T-helper 22 cell (primary cell): Measurements from ENCODE around the gene ERCC3.
"Not testable (repeated sequence)": the region's sequence is repeated elsewhere in the genome, so short reads cannot be mapped to it uniquely, and the experiment has no call there.

Experiments
- DNase-seq: peaks from one replicate; pipeline ENCODE4 v3.0.0-alpha.2; 2020; ENCODE audit warnings: low read depth

The ERCC3 gene

DNA sequence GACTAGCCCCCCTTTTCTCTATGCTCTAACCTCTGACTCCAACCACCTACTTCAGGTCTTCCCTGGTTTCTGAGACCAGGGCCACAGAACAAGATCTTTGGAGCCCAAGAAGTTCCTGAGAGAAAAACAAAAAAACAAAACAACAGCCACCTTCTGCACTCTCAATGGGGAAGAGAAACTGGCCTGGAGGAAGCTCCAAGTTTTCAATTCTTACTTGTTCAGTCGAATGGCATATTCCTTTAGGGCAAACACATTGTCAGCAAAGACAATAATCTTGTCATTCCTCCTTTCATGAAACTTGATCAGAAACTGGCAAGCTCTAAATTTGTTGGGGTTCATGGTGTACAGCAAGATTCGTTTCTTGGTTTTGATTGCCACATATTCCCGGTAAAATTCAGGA is 15.0 kb downstream of the ERCC3 start:
- no peak for DNase-seq

DNA sequence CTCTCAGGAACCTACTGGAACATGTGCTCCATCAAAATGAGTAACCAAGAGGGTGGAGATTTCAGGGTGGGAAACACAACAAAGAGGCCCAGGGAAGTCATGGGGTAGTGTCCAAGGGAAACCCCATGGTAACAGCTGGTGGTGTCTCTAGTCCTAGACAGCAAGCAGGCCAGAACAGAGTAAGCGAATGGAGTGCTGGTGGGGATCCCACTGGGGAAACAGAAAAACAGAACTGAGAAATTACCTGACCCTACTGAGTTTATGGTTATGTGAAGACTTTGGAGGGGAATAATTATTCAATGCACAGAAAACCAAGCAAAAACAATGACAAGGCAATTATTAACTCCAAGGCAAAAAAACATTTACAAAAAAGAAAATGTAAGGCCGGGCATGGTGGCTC is 16.9 kb downstream of the ERCC3 start:
- DNase-seq, result no peak

DNA sequence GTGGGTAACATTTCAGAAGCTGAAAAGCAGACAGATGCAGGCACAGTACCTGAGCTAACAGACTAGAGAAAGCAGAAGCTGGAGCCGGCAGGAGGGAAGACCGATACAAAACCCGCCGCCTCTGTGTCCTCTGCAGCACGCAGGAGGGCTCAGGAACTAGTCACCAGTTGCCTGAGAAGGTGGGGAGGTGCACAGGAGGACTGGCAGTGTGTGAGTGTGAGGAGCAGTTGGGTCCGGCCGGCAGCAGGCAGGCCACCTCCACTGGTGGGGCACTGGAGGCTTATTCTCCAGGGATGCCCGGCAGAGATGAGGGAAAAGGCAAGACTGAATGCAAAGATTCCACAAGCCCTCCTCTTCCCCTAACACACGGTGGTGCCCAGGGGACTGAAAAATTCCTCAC is 18.2 kb downstream of the ERCC3 start:
- no peak for DNase-seq

DNA sequence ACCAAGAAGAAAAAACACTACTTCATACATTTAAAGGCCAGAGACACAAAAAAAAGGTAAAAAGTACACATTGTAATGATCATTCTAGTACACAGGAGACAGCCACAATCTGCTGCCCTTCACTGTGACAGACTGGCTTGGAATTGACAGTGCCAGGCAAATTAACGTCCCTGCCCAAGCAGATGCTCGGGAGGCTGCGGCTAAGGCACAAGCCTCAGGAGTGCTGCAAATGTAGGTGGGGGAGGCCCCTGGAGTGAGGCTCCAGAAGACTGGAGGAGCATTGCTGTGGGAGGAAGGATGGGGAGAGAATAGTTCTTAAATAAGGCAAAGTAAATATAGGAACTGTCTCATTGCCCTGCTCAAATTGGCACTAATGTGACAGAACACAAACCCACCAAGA is 18.6 kb downstream of the ERCC3 start:
- no peak for DNase-seq

DNA sequence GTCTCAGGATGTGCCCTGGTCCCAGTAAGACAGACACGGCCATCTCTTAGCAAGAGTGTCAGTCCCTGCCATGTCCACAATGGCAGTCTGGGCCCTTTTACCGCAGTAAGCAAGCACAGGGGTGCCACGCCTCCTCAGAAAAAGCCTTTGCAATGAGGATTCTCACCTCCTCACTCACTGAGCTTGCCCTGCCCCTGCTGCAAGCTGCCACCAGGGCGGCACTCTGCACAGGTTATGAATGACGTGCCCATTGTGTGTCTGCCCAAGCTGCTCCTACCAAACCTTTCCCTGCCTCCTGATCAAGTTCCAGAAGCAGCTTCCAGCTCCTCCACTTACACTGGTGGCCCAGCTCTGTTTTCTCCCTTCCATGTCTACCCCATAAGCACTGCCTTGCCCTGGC is 23.3 kb downstream of the ERCC3 start:
- no peak for DNase-seq

DNA sequence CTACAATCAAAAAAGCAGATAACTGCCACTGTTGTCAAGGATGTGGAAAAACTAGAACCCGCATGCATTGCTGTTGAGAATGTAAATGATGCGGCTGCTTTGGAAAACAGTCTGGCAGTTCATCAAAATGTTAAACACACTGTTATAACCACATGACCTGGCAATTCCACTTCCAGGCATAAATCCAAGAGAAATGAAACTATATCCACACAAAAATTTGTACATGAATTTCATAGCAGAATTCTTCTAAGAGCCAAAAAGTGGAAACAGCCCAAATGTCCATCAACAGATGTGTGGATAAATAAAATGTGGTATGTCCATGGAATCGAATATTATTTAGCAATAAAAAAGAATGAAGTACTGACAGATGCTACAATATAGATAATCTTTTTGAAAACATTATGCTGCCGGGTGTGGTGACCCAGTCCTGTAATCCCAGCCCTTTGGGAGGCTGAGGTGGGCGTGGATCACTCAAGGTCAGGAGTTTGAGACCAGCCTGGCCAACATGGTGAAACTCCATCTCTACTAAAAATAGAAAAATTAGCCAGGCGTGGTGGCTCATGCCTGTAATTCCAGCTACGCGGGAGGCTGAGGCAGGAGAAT is 32.0 kb downstream of the ERCC3 start:
- no peak for DNase-seq

DNA sequence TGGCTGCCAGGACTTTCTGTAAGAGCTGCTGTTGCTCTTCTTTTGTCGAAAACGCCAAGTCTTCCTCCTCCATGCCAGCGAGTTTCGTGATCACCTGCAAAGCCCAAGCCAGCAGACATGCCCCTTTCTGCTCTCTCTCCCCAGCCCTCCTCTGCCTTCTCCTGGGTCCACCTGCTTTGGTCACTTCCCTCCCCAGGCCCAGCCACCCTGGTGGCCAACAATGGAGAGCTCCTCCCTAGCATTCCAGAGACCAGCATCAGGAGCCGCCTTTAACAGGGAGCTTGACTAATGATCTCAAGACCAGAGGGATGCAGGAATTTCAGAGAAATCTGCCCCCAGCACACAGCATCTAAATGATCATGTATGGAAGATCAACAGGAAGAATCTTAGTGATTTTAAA is 34.6 kb downstream of the ERCC3 start:
- no peak for DNase-seq

DNA sequence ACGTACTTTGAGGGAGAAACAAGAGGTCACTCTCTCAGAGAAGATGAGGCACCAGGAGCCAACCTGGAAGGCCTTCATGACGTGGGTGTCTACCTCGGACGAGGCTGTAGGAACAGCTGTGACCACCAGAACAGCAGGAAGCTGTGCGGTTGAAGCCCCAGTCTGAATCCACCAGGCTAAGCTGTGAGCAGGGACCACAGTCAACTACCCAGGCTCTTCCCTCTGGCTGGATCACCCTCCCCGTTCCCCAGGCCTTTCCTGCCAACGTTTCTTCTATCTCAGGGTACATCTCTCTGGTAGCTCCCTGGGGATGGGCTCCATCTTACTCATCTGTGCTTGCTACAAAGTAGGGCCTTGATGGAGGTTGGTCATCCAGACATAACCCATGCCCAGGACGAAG is 37.1 kb downstream of the ERCC3 start:
- DNase-seq, result no peak

DNA sequence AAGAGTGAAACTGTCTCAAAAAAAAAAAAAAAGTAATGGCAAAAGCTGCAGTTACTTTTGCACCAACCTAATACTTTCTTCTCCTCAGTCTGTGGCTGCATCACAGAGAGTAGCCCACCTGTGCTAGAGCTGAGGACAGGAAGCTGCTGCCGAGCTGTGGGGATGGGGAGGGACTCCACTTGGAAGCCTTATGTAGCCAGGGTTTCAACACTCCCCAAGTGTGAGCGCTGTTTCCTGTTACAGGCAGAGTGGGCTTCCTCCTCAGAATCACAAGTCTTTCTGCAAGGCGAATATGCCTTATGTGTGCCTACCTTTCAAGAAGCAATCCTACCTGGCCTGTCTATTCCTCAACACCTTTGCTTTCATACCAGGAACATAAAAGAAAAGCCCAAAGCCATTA is 37.6 kb downstream of the ERCC3 start:
- DNase-seq, result no peak

DNA sequence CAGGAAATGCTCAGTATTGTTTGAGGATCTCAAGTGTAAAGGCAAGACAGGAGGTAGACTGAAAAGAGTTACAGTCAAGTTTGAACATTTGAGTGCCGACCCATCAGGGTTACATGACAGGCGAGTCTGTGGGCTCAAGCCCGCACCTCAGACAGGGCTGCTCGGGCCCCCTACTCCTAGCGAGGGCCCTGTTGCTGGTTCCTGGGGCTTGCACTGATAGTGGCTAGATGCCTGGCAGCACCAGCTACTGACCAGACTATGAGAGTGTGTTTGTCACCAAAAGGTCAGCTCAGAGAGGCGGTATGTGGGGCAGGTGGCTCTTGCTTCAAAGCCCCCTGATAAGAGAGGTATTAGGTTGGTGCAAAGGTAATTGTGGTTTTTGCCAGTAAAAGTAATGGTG is 38.2 kb downstream of the ERCC3 start:
- no peak for DNase-seq

DNA sequence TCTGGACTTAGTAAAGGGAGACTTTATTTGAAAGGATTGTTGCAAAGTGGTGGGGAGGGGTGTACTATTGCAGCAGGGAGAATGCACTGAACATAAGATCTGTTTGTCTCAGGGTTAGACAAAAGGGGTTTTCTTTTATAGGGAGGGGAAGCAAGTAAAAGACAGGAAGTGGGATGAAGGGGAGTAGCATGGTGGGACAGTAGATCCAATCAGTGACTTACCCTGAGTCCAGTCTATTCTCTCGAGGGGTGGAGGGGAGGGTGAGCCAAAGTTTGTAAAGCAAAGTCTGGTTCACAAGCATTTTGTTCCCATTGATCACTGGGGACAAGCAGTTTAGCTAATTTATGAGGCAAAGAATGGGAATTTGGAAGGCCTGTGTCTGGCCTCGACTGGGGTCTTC is 38.8 kb downstream of the ERCC3 start:
- DNase-seq, result no peak

DNA sequence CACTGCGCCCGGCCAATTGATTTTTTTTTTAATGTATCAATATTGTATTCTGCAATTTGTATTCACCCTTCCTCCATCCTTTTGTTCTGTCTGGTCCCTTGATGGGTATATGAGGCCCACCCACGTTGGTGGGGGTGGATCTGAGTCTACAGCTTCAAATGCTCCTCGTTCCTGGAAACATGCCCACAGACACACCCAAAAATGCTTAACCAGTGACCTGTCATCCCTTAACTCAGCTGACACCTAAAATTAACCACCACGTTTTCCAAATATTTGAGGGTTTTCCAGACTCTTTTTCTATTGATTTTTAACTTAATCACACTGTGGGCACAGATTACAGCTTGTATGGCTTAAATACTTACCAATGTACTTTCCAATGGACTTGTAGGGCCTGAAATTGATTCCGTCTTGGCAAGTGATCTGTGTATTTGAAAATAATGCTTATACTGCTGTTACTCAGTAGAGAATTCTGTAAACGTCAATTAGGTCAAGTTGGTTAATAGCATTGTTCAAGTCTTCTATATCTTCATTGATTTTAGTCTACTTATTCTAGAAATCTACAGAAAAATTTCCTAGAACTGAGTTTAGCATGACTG is 39.5 kb downstream of the ERCC3 start:
- no peak for DNase-seq

DNA sequence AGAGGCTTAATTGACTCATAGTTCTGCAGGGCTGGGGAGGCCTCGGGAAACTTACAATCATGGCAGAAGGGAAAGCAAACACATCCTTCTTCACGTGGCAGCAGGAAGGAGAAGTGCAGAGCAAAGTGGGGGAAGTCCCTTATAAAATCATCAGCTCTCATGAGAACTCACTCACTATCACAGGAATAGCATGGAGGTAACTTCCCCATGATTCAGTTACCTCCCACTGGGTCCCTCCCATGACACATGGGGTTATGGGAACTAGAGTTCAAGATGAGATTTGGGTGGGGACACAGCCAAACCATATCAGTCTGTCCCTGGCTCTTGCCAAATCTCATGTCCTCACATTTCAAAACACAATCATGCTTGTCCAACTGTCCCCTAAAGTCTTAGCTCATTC is 52.8 kb downstream of the ERCC3 start:
- DNase-seq, result not testable (repeated sequence)

DNA sequence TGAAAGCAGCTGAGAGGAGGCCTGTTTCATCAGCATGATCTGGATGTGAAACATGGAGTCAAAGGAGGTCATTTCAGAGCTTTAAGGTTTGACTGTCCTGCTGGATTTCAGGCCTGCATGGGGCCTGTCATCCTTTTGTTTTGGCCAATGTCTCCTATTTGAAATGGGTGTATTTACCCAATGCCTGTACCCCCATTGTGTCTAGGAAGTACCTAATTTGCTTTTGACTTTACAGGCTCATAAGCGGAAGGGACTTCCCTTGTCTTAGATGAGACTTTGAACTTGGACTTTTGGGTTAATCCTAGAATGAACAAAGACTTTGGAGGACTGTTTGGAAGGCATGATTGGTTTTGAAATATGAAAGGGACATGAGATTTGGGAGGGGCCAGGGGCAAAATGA is 54.5 kb downstream of the ERCC3 start:
- DNase-seq, result no peak

DNA sequence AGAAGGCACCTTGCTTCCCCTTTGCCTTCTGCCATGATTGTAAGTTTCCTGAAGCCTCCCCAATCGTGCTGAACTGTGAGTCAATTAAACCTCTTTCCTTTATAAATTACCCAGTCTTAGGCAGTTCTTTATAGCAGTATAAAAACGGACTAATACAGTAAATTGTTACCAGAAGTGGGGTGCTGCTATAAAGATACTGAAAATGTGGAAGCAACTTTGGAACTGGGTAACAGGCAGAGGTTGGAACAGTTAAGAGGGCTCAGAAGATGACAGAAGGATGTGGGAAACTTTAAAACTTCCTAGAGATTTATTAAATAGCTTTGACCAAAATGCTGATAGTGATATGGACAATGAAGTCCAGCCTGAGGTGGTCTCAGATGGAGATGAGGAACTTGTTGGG is 56.2 kb downstream of the ERCC3 start:
- not testable (repeated sequence) for DNase-seq

DNA sequence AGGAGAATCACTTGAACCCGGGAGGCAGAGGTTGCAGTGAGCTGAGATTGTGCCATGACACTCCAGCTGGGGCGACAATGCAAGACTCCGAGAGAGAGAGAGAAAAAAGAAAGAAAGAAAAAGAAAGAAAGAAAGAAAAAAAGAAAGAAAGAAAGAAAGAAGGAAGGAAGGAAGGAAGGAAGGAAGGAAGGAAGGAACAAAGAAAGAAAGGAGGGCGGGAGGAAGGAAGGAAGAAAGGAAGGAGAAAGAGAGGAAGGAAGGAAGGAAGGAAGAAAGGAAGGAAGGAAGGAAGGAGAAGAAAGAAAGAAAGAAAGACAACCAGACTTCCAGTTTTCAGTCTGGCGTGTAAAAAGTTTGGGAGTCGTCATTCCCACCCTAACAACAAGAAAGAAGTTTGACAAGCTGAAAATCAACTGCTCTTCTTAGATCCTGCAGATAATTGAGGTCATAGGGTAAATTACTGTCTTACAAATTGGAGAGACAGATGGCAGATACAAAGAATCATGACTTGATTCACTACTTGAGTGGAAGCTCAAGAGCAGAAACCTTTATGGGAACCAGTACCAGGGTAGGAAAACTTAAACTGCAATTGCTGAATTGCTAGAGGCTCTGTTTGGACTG is 58.8 kb downstream of the ERCC3 start:
- DNase-seq, result no peak

DNA sequence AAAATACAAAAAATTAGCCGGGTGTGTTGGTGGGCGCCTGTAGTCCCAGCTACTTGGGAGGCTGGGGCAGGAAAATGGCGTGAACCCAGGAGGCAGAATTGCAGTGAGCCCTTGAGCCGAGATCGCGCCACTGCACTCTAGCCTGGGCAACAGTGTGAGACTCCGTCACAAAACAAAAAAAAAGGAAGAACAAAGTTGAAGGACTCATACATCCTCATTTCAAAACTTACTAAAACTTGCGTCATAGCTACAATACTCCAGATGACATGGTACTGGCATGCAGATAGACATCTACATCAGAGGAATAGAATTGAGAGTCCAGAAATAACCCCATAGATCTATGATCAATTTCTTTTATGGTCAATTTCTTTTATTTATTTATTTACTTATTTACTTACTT is 60.2 kb downstream of the ERCC3 start:
- DNase-seq, result no peak

DNA sequence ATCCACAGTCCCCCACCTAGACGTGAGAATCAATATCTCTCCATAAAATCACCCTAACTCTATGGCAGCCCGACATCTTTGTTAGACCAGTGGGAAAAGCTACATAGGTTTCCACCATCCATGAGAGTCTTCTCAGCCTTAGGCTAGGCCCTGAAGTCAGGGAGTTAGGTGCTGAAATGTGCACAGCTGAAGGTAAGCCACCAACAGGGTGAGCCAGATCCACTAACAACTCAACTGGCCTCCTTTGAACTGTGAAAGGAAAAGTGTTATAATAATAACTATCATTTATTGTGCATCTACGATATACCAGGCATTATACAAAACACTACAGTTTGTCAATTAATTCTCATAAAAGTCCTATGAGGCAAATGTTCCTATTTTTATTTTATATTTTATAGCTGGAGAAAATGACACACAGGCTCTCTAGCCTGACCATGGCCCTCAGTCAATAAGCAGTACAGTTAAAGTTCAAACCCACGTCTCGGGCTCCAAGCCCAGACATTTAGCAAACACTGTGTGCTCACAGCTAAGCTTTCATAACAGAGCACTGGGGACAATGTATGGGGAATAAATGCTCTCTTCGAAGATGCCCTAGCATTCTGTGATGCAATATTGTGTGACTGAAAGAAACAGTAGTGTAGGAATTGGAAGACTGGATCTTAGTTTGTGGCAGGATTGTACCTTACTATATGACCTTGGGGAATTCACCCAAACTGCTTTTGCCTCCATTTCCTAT is 62.6 kb downstream of the ERCC3 start:
- DNase-seq, result no peak

DNA sequence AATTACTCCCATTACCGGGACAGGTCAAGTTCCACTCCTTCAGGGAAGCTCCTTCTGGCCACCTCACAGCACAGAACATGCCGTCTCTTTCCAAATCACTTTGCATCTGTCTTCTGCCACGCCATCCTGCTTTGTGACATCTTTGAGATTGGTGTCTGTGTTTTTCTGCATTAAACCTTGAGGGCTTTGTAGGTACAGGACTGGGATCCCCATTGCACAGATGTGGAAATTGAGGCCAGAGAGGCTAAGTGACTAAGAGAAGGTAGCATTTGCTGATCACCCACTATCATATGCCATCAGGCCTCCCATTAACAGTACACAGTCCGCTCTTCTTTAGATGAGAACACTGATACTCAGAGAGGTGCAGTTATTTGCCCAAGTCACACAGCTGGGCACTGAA is 64.4 kb downstream of the ERCC3 start:
- DNase-seq, result no peak

DNA sequence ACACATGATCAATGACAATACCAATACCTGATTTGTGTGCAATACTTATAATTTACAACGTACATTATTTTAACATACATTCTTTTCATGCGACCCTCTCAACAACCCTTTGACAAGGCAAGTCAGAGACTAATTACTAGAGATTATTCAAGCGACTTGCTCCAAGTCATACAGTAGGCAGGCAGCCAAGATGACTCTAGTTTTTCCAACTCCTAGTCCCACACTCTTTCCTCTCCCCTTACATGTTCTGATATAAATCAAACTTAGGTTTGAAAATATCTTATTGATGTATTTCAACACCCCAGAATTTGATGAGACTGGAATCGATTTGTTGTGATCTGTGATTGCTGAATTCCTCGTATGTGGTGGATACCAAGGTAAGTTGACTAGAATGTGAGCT is 65.8 kb downstream of the ERCC3 start:
- DNase-seq, result no peak

DNA sequence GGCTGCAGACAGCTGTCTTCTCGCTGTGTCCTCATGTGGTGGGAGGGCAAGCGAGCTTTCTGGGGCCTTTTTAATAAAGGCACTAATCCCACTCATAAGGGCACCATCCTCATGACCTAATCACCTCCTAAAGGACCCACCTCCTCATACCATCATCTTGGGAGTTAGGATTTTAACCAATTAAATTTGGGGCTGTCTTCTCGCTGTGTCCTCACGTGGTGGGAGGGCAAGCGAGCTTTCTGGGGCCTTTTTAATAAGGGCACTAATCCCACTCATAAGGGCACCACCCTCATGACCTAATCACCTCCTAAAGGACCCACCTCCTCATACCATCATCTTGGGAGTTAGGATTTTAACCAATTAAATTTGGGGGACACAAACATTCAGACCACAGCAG is 66.7 kb downstream of the ERCC3 start:
- DNase-seq, result not testable (repeated sequence)

DNA sequence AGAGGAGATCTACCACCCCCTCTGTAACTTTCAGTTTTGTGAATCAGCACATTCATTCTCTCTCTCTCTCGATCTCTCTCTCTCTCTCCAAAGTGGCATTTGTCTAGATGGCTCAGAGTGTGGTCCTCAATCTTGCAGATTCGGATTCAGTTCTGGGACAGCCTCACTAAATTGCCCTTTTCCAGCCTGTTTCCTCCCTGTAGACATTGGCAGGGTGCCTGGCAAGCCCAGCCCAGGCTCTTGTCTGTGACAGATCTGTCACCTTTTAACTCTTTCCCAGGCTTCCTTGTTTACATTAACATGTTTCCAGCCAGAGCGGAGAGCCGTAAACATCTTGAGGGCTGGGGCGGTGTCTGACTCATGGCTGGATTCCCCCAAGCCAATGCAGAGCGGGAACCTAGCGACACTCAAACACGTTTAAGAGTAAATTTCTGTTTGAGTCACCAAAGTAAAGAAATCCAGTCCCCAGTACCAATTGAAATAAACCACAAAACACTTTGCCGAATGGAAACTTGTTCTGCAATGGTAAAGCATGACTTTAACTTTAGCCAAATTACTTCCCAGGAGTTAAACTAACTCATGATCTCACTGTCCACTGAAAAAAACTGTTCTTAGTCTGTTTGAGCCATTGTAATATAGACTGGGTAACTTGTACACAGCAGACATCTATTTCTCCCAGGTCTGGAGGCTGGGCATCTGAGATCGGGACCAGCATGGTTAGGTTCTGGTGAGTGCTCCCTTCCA is 67.3 kb downstream of the ERCC3 start:
- DNase-seq, result no peak

DNA sequence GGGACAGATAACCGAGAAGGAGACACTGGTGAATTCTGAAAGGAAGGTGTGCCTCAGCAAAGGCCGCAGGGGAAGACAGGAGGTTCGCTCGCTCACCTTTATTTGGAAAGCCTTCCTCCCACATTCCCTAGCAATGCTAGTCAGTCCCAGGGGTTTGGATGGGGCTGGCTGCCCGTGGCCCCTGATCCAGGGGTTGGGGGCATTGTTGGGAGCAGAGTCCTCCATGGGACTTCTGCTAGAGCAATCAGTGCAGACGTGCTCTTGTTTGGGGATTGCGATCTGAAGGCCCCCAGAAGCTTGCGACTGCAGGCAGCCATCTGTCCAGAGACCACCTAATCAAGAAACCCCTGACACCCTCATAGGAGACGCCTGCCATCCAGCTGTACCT is 67.8 kb downstream of the ERCC3 start:
- DNase-seq, result no peak
